Chondrocyte (in vitro differentiated cells): Measurements from ENCODE around the gene SLC28A1. TPM values are rescaled to one million over a fixed set of nuclear protein-coding genes. Genes with fewer than 3 reads are reported as not detected.

Experiments
- DNase-seq: peaks from one replicate; pipeline ENCODE4 v3.0.0; 2021; ENCODE audit warnings: mixed read lengths, low spot score
- H3K27ac Mint-ChIP-seq: one replicate; pipeline ENCODE4 v1.8.0; 2021; ENCODE audit warnings: mild to moderate bottlenecking, moderate library complexity, mixed read lengths; ENCODE audit not compliant: unreplicated experiment
- H3K27me3 Mint-ChIP-seq: 2 replicates; pipeline ENCODE4 v1.8.0; 2021; ENCODE audit warnings: low read depth, mixed read lengths
- H3K36me3 Mint-ChIP-seq: 2 replicates; pipeline ENCODE4 v1.8.0; 2021; ENCODE audit warnings: low read depth, mixed read lengths
- H3K4me1 Mint-ChIP-seq: 2 replicates; pipeline ENCODE4 v1.8.0; 2021; ENCODE audit warnings: low read depth, mild to moderate bottlenecking, mixed read lengths
- H3K4me3 Mint-ChIP-seq: one replicate; pipeline ENCODE4 v1.8.0; 2021; ENCODE audit warnings: mild to moderate bottlenecking, moderate library complexity, mixed read lengths; ENCODE audit not compliant: unreplicated experiment
- H3K9me3 Mint-ChIP-seq: 2 replicates; pipeline ENCODE4 v1.8.0; 2021; ENCODE audit warnings: low read depth, mixed read lengths
- CTCF ChIP-seq: fragments of 200-600 bp; sonication (generic); IDR thresholded peaks from 2 replicates; pipeline ENCODE4 v1.5.0; 2021; ENCODE audit warnings: antibody characterized with exemption, mild to moderate bottlenecking, moderate library complexity
- total RNA-seq: library from RNA; stranded (reverse); gene quantifications from 3 replicates; pipeline ENCODE4 v1.2.1, GENCODE V29; 2021

SLC28A1 gene
- total RNA-seq, 1 donor from 2014 or later = not detected

- Mint-ChIP-seq H3K27me3 (peaks cover 1% of the 10 kb centered on the region), H3K4me1 (peaks cover 7% of the 10 kb centered on the region), H3K4me3 (no peak overlapping the region), H3K27ac (no peak overlapping the region), H3K36me3 (peaks cover 2% of the 10 kb centered on the region), H3K9me3 (peaks cover 9% of the 10 kb centered on the region)
- TF ChIP-seq CTCF = no peak
- DNase-seq = no peak
Observed at GRCh38 chr15:84960391-84961113, 76.1 kb downstream of the SLC28A1 start.

- peaks cover 6% of the 10 kb centered on the region for H3K4me1 Mint-ChIP-seq
- DNase-seq = no peak
- H3K4me3 Mint-ChIP-seq = no peak overlapping the region
- peaks cover 2% of the 10 kb centered on the region for H3K36me3 Mint-ChIP-seq
- H3K27ac Mint-ChIP-seq = no peak overlapping the region
- H3K27me3 Mint-ChIP-seq = peaks cover 1% of the 10 kb centered on the region
- no peak for TF ChIP-seq CTCF
- H3K9me3 Mint-ChIP-seq = peaks cover 9% of the 10 kb centered on the region
Observed at GRCh38 chr15:84961114-84961452, 76.6 kb downstream of the SLC28A1 start.

- DNase-seq = no peak
- peaks cover 14% of the 10 kb centered on the region for H3K9me3 Mint-ChIP-seq
Observed at GRCh38 chr15:84961707-84962106, 77.2 kb downstream of the SLC28A1 start.

GRCh38 chr15:84962955-84963354, 78.5 kb downstream of the SLC28A1 start:
- Mint-ChIP-seq H3K36me3 (peaks cover 4% of the 10 kb centered on the region), H3K4me3 (no peak overlapping the region), H3K27ac (no peak overlapping the region), H3K9me3 (peaks cover 14% of the 10 kb centered on the region), H3K4me1 (peaks cover 13% of the 10 kb centered on the region), H3K27me3 (no peaks in the 10 kb centered on the region)
- no peak for DNase-seq
- no peak for TF ChIP-seq CTCF

More at GRCh38 chr15:84961707-84962106, 77.2 kb downstream of the SLC28A1 start:
- Mint-ChIP-seq H3K27me3 (no peaks in the 10 kb centered on the region), H3K4me1 (peaks cover 6% of the 10 kb centered on the region), H3K27ac (no peak overlapping the region), H3K4me3 (no peak overlapping the region), H3K36me3 (peaks cover 4% of the 10 kb centered on the region)
- TF ChIP-seq CTCF = no peak

GRCh38 chr15:84967380-84967779, 82.9 kb downstream of the SLC28A1 start:
- H3K27ac Mint-ChIP-seq = peak overlapping the region; percentile 63
- H3K9me3 Mint-ChIP-seq = peaks cover 16% of the 10 kb centered on the region
- no peak for DNase-seq
- no peak for TF ChIP-seq CTCF
- H3K4me3 Mint-ChIP-seq = no peak overlapping the region
- H3K4me1 Mint-ChIP-seq = peaks cover 7% of the 10 kb centered on the region
- H3K36me3 Mint-ChIP-seq = peaks cover 4% of the 10 kb centered on the region
- no peaks in the 10 kb centered on the region for H3K27me3 Mint-ChIP-seq
